AG08395 (cell line): ENCODE data around the gene ATF3.

Experiments used
- DNase-seq: peaks from one replicate; pipeline ENCODE4 v3.0.0; 2012; ENCODE audit warnings: mixed read lengths, low spot score

The ATF3 gene

GRCh38 chr1:212608392-212608958 is at the start of gene ATF3:
ATF3 (plus strand) TSS chr1:212608761; CDS start chr1:212615022, 6,261 bp downstream.
- peak; percentile 98 for DNase-seq

GRCh38 chr1:212559929-212560328 is 48.6 kb upstream of the ATF3 start:
- no peak for DNase-seq

GRCh38 chr1:212560933-212561460 is 47.6 kb upstream of the ATF3 start:
- no peak for DNase-seq

- peak; percentile 67 for DNase-seq
These were observed 47.0 kb upstream of the ATF3 start for GRCh38 chr1:212561501-212561931.

- DNase-seq, result no peak
These were observed 45.8 kb upstream of the ATF3 start for GRCh38 chr1:212562771-212563170.

- no peak for DNase-seq
These were observed 43.5 kb upstream of the ATF3 start for GRCh38 chr1:212565079-212565478.

- DNase-seq, result no peak
These were observed 42.8 kb upstream of the ATF3 start for GRCh38 chr1:212565571-212566305.

GRCh38 chr1:212566522-212567479 is 41.8 kb upstream of the ATF3 start:
- peak; percentile 62 for DNase-seq

GRCh38 chr1:212567638-212568037 is 40.9 kb upstream of the ATF3 start:
- DNase-seq, result no peak

- no peak for DNase-seq
These were observed 39.5 kb upstream of the ATF3 start for GRCh38 chr1:212568978-212569537.

GRCh38 chr1:212574732-212575131 is 33.8 kb upstream of the ATF3 start:
- no peak for DNase-seq

- no peak for DNase-seq
These were observed 33.2 kb upstream of the ATF3 start for GRCh38 chr1:212575333-212575732.

- DNase-seq, result no peak
These were observed 30.5 kb upstream of the ATF3 start for GRCh38 chr1:212578041-212578440.

- DNase-seq, result no peak
These were observed 27.5 kb upstream of the ATF3 start for GRCh38 chr1:212581034-212581433.

GRCh38 chr1:212582291-212582690 is 26.3 kb upstream of the ATF3 start:
- no peak for DNase-seq

GRCh38 chr1:212582808-212583615 is 25.5 kb upstream of the ATF3 start:
- DNase-seq, result no peak

- no peak for DNase-seq
These were observed 24.9 kb upstream of the ATF3 start for GRCh38 chr1:212583643-212584042.

GRCh38 chr1:212584092-212584886 is 24.3 kb upstream of the ATF3 start:
- no peak for DNase-seq

- no peak for DNase-seq
These were observed 23.4 kb upstream of the ATF3 start for GRCh38 chr1:212585210-212585609.
